Chondrocyte (in vitro differentiated cells): ENCODE measurements around the gene E2F8. TPM values are rescaled to one million over a fixed set of nuclear protein-coding genes. Genes with fewer than 3 reads are reported as not detected.

ENCODE experiments used
- DNase-seq: peaks from one replicate; pipeline ENCODE4 v3.0.0; 2021; ENCODE audit warnings: mixed read lengths, low spot score
- H3K27ac Mint-ChIP-seq: one replicate; pipeline ENCODE4 v1.8.0; 2021; ENCODE audit warnings: mild to moderate bottlenecking, moderate library complexity, mixed read lengths; ENCODE audit not compliant: unreplicated experiment
- H3K27me3 Mint-ChIP-seq: 2 replicates; pipeline ENCODE4 v1.8.0; 2021; ENCODE audit warnings: low read depth, mixed read lengths
- H3K36me3 Mint-ChIP-seq: 2 replicates; pipeline ENCODE4 v1.8.0; 2021; ENCODE audit warnings: low read depth, mixed read lengths
- H3K4me1 Mint-ChIP-seq: 2 replicates; pipeline ENCODE4 v1.8.0; 2021; ENCODE audit warnings: low read depth, mild to moderate bottlenecking, mixed read lengths
- H3K4me3 Mint-ChIP-seq: one replicate; pipeline ENCODE4 v1.8.0; 2021; ENCODE audit warnings: mild to moderate bottlenecking, moderate library complexity, mixed read lengths; ENCODE audit not compliant: unreplicated experiment
- H3K9me3 Mint-ChIP-seq: 2 replicates; pipeline ENCODE4 v1.8.0; 2021; ENCODE audit warnings: low read depth, mixed read lengths
- CTCF ChIP-seq: fragments of 200-600 bp; sonication (generic); IDR thresholded peaks from 2 replicates; pipeline ENCODE4 v1.5.0; 2021; ENCODE audit warnings: antibody characterized with exemption, mild to moderate bottlenecking, moderate library complexity
- total RNA-seq: library from RNA; stranded (reverse); gene quantifications from 3 replicates; pipeline ENCODE4 v1.2.1, GENCODE V29; 2021

E2F8 gene
- total RNA-seq, 1 donor from 2014 or later, result 0.60 TPM

GRCh38 chr11:19229671-19230070 lies 11.1 kb downstream of the E2F8 start:
- no peaks in the 10 kb centered on the region for H3K36me3 Mint-ChIP-seq
- H3K27me3 Mint-ChIP-seq, result no peaks in the 10 kb centered on the region
- peaks cover 5% of the 10 kb centered on the region for H3K4me1 Mint-ChIP-seq
- no peak overlapping the region for H3K4me3 Mint-ChIP-seq
- TF ChIP-seq CTCF, result no peak
- H3K9me3 Mint-ChIP-seq, result no peaks in the 10 kb centered on the region
- H3K27ac Mint-ChIP-seq, result no peak overlapping the region
- DNase-seq, result no peak

GRCh38 chr11:19228968-19229367 lies 11.8 kb downstream of the E2F8 start:
- no peak for DNase-seq
- H3K4me3 Mint-ChIP-seq, result no peak overlapping the region
- H3K27ac Mint-ChIP-seq, result no peak overlapping the region
- no peaks in the 10 kb centered on the region for H3K9me3 Mint-ChIP-seq
- H3K4me1 Mint-ChIP-seq, result peaks cover 5% of the 10 kb centered on the region
- no peaks in the 10 kb centered on the region for H3K27me3 Mint-ChIP-seq
- no peak for TF ChIP-seq CTCF
- H3K36me3 Mint-ChIP-seq, result no peaks in the 10 kb centered on the region

GRCh38 chr11:19226378-19227195 lies 14.2 kb downstream of the E2F8 start:
- no peaks in the 10 kb centered on the region for H3K36me3 Mint-ChIP-seq
- no peak overlapping the region for H3K4me3 Mint-ChIP-seq
- no peaks in the 10 kb centered on the region for H3K4me1 Mint-ChIP-seq
- no peak overlapping the region for H3K27ac Mint-ChIP-seq
- TF ChIP-seq CTCF, result no peak
- peaks cover 5% of the 10 kb centered on the region for H3K9me3 Mint-ChIP-seq
- no peak for DNase-seq
- no peaks in the 10 kb centered on the region for H3K27me3 Mint-ChIP-seq

GRCh38 chr11:19225581-19225980 lies 15.2 kb downstream of the E2F8 start:
- TF ChIP-seq CTCF, result no peak
- Mint-ChIP-seq H3K9me3 (peaks cover 5% of the 10 kb centered on the region), H3K4me3 (no peak overlapping the region), H3K27ac (no peak overlapping the region), H3K36me3 (no peaks in the 10 kb centered on the region), H3K4me1 (no peaks in the 10 kb centered on the region), H3K27me3 (no peaks in the 10 kb centered on the region)
- no peak for DNase-seq

GRCh38 chr11:19225123-19225522 lies 15.6 kb downstream of the E2F8 start:
- Mint-ChIP-seq H3K27ac (no peak overlapping the region), H3K4me1 (no peaks in the 10 kb centered on the region), H3K36me3 (no peaks in the 10 kb centered on the region), H3K27me3 (no peaks in the 10 kb centered on the region), H3K4me3 (no peak overlapping the region), H3K9me3 (peaks cover 5% of the 10 kb centered on the region)
- DNase-seq, result no peak
- TF ChIP-seq CTCF, result no peak
